Measurements from ENCODE around the gene ACAA1.

ACAA1 gene

GRCh38 chr3:38115645-38116427 lies 21.1 kb downstream of the ACAA1 start:
- H3K27me3 Mint-ChIP-seq, result no peaks in the 10 kb centered on the region
- intact Hi-C loops (cut with micrococcal nuclease), result loop anchor here (5.0 kb wide), 2 partner anchors 111 to 366 kb away; no protein-coding TSS in a partner anchor
- no peak overlapping the region for H3K4me3 Mint-ChIP-seq
- H3K9me3 Mint-ChIP-seq, result no peaks in the 10 kb centered on the region
- peaks cover 2% of the 10 kb centered on the region for H3K4me1 Mint-ChIP-seq (ENCODE audit: low read depth)
- H3K27ac Mint-ChIP-seq, result no peak overlapping the region
- peaks cover 27% of the 10 kb centered on the region for H3K36me3 Mint-ChIP-seq (ENCODE audit: low read depth)

- Mint-ChIP-seq H3K9me3 (no peaks in the 10 kb centered on the region), H3K27me3 (no peaks in the 10 kb centered on the region), H3K27ac (no peak overlapping the region), H3K4me3 (no peak overlapping the region), H3K36me3 (ENCODE audit: low read depth) (peaks cover 20% of the 10 kb centered on the region), H3K4me1 (ENCODE audit: low read depth) (peaks cover 5% of the 10 kb centered on the region)
- intact Hi-C loops (cut with micrococcal nuclease), result loop anchor here (5.0 kb wide), 2 partner anchors 112 to 367 kb away; no protein-coding TSS in a partner anchor
Observed at GRCh38 chr3:38114875-38115644, 21.9 kb downstream of the ACAA1 start.

GRCh38 chr3:38114052-38114874 lies 22.7 kb downstream of the ACAA1 start:
- Mint-ChIP-seq H3K27me3 (no peaks in the 10 kb centered on the region), H3K36me3 (ENCODE audit: low read depth) (peaks cover 12% of the 10 kb centered on the region), H3K4me1 (ENCODE audit: low read depth) (peaks cover 12% of the 10 kb centered on the region), H3K27ac (no peak overlapping the region), H3K4me3 (no peak overlapping the region), H3K9me3 (no peaks in the 10 kb centered on the region)
- intact Hi-C loops (cut with micrococcal nuclease), result no loop called here

- intact Hi-C loops (cut with micrococcal nuclease), result no loop called here
- H3K27ac Mint-ChIP-seq, result no peak overlapping the region
- no peaks in the 10 kb centered on the region for H3K36me3 Mint-ChIP-seq (ENCODE audit: low read depth)
- H3K27me3 Mint-ChIP-seq, result no peaks in the 10 kb centered on the region
- H3K9me3 Mint-ChIP-seq, result no peaks in the 10 kb centered on the region
- no peak overlapping the region for H3K4me3 Mint-ChIP-seq
- peaks cover 31% of the 10 kb centered on the region for H3K4me1 Mint-ChIP-seq (ENCODE audit: low read depth)
Observed at GRCh38 chr3:38112378-38112761, 24.6 kb downstream of the ACAA1 start.

- intact Hi-C loops (cut with micrococcal nuclease), result no loop called here
- no peaks in the 10 kb centered on the region for H3K27me3 Mint-ChIP-seq
- H3K27ac Mint-ChIP-seq, result no peak overlapping the region
- no peak overlapping the region for H3K4me3 Mint-ChIP-seq
- no peaks in the 10 kb centered on the region for H3K36me3 Mint-ChIP-seq (ENCODE audit: low read depth)
- H3K9me3 Mint-ChIP-seq, result no peaks in the 10 kb centered on the region
- H3K4me1 Mint-ChIP-seq (ENCODE audit: low read depth), result peaks cover 33% of the 10 kb centered on the region
Observed at GRCh38 chr3:38111696-38112377, 25.1 kb downstream of the ACAA1 start.

- intact Hi-C loops (cut with micrococcal nuclease), result no loop called here
- Mint-ChIP-seq H3K9me3 (no peaks in the 10 kb centered on the region), H3K4me3 (no peak overlapping the region)
Observed at GRCh38 chr3:38111201-38111600, 25.7 kb downstream of the ACAA1 start.

GRCh38 chr3:38110314-38111050 lies 26.4 kb downstream of the ACAA1 start:
- H3K27ac Mint-ChIP-seq, result no peak overlapping the region
- intact Hi-C loops (cut with micrococcal nuclease), result no loop called here
- H3K9me3 Mint-ChIP-seq, result peaks cover 6% of the 10 kb centered on the region
- H3K36me3 Mint-ChIP-seq (ENCODE audit: low read depth), result peaks cover 4% of the 10 kb centered on the region
- no peak overlapping the region for H3K4me3 Mint-ChIP-seq
- H3K27me3 Mint-ChIP-seq, result no peaks in the 10 kb centered on the region
- H3K4me1 Mint-ChIP-seq (ENCODE audit: low read depth), result peaks cover 33% of the 10 kb centered on the region

More at GRCh38 chr3:38111201-38111600, 25.7 kb downstream of the ACAA1 start:
- peaks cover 33% of the 10 kb centered on the region for H3K4me1 Mint-ChIP-seq (ENCODE audit: low read depth)
- H3K27ac Mint-ChIP-seq, result no peak overlapping the region
- H3K36me3 Mint-ChIP-seq (ENCODE audit: low read depth), result no peaks in the 10 kb centered on the region
- H3K27me3 Mint-ChIP-seq, result no peaks in the 10 kb centered on the region

GRCh38 chr3:38109580-38110313 lies 27.2 kb downstream of the ACAA1 start:
- intact Hi-C loops (cut with micrococcal nuclease), result no loop called here
- H3K4me3 Mint-ChIP-seq, result no peak overlapping the region
- H3K9me3 Mint-ChIP-seq, result peaks cover 11% of the 10 kb centered on the region
- H3K36me3 Mint-ChIP-seq (ENCODE audit: low read depth), result peaks cover 6% of the 10 kb centered on the region
- H3K27me3 Mint-ChIP-seq, result no peaks in the 10 kb centered on the region
- peaks cover 33% of the 10 kb centered on the region for H3K4me1 Mint-ChIP-seq (ENCODE audit: low read depth)
- no peak overlapping the region for H3K27ac Mint-ChIP-seq

GRCh38 chr3:38108649-38109579 lies 28.0 kb downstream of the ACAA1 start:
- peaks cover 11% of the 10 kb centered on the region for H3K9me3 Mint-ChIP-seq
- H3K27ac Mint-ChIP-seq, result peak overlapping the region; percentile 9
- H3K4me1 Mint-ChIP-seq (ENCODE audit: low read depth), result peaks cover 33% of the 10 kb centered on the region
- no peaks in the 10 kb centered on the region for H3K27me3 Mint-ChIP-seq
- intact Hi-C loops (cut with micrococcal nuclease), result no loop called here
- H3K4me3 Mint-ChIP-seq, result no peak overlapping the region
- peaks cover 6% of the 10 kb centered on the region for H3K36me3 Mint-ChIP-seq (ENCODE audit: low read depth)

- Mint-ChIP-seq H3K4me3 (no peak overlapping the region), H3K4me1 (ENCODE audit: low read depth) (peaks cover 36% of the 10 kb centered on the region), H3K27me3 (no peaks in the 10 kb centered on the region), H3K27ac (no peak overlapping the region), H3K36me3 (ENCODE audit: low read depth) (peaks cover 6% of the 10 kb centered on the region), H3K9me3 (peaks cover 11% of the 10 kb centered on the region)
- intact Hi-C loops (cut with micrococcal nuclease), result no loop called here
Observed at GRCh38 chr3:38107911-38108648, 28.8 kb downstream of the ACAA1 start.

- no peak overlapping the region for H3K4me3 Mint-ChIP-seq
- H3K4me1 Mint-ChIP-seq (ENCODE audit: low read depth), result peaks cover 52% of the 10 kb centered on the region
- no peaks in the 10 kb centered on the region for H3K27me3 Mint-ChIP-seq
- H3K36me3 Mint-ChIP-seq (ENCODE audit: low read depth), result peaks cover 6% of the 10 kb centered on the region
- intact Hi-C loops (cut with micrococcal nuclease), result no loop called here
- H3K27ac Mint-ChIP-seq, result no peak overlapping the region
- H3K9me3 Mint-ChIP-seq, result peaks cover 11% of the 10 kb centered on the region
Observed at GRCh38 chr3:38105525-38105924, 31.4 kb downstream of the ACAA1 start.

All from dendritic cell treated with granulocyte-macrophage colony-stimulating factor and Interleukin-4, amounts not matched to agents 40 ng/mL and 50 ng/mL, for 4 days (primary cell).